ENCODE measurements around the gene RCVRN. TPM values are rescaled to one million over a fixed set of nuclear protein-coding genes. Genes with fewer than 3 reads are reported as not detected.

The RCVRN gene
- total RNA-seq, 3 donors from 2014 or later (not counting 1 experiment from before 2014, with no cell fraction given): 0.86 to 2.0 (median 1.7) TPM

GRCh38 chr17:9907883-9908648, 3.0 kb upstream of the RCVRN start:
- Histone ChIP-seq H3K27ac (ENCODE audit: low read length) (no peak overlapping the region), H3K9me3 (ENCODE audit: control insufficient read depth, insufficient read depth, low read length) (no peaks in the 10 kb centered on the region), H3K4me1 (ENCODE audit: control insufficient read depth, insufficient read depth, low read length) (no peaks in the 10 kb centered on the region), H3K36me3 (ENCODE audit: control insufficient read depth, insufficient read depth, low read length) (peaks cover 2% of the 10 kb centered on the region), H3K4me3 (ENCODE audit: low read length) (no peak overlapping the region), H3K27me3 (ENCODE audit: control insufficient read depth, insufficient read depth, low read length) (no peaks in the 10 kb centered on the region)
- Mint-ChIP-seq H3K27ac (no peak overlapping the region), H3K27me3 (ENCODE audit: low read depth in 2 of 2) (no peaks in the 10 kb centered on the region), H3K36me3 (no peaks in the 10 kb centered on the region), H3K4me3 (no peak overlapping the region), H3K4me1 (peaks cover 4 to 10% of the 10 kb centered on the region in 2 donors), H3K9me3 (no peaks in the 10 kb centered on the region)
- 65% methylated on average over 12 of the region's 12 CpGs for WGBS (ENCODE audit: insufficient coverage)
- DNase-seq (no peak), ATAC-seq (no peak)
- intact Hi-C loops (cut with micrococcal nuclease): loop anchor here (5.0 kb wide), 1 partner anchor 709 kb away; no protein-coding TSS in a partner anchor
- no peak for TF ChIP-seq CTCF (IDR thresholded peaks at IDR 0.05)

GRCh38 chr17:9907131-9907530, 2.1 kb upstream of the RCVRN start:
- no peaks in the 10 kb centered on the region for H3K36me3 Mint-ChIP-seq
- H3K9me3 Mint-ChIP-seq: no peaks in the 10 kb centered on the region
- no peaks in the 10 kb centered on the region for H3K4me1 ChIP-seq (ENCODE audit: control insufficient read depth, insufficient read depth, low read length)
- no peak for DNase-seq
- H3K27me3 Mint-ChIP-seq (ENCODE audit: low read depth in 2 of 2): no peaks in the 10 kb centered on the region
- H3K4me3 Mint-ChIP-seq: no peak overlapping the region
- H3K4me3 ChIP-seq (ENCODE audit: low read length): no peak overlapping the region
- H3K27me3 ChIP-seq (ENCODE audit: control insufficient read depth, insufficient read depth, low read length): no peaks in the 10 kb centered on the region
- H3K36me3 ChIP-seq (ENCODE audit: control insufficient read depth, insufficient read depth, low read length): no peaks in the 10 kb centered on the region
- no peak overlapping the region for H3K27ac ChIP-seq (ENCODE audit: low read length)
- H3K9me3 ChIP-seq (ENCODE audit: control insufficient read depth, insufficient read depth, low read length): no peaks in the 10 kb centered on the region
- no peak for TF ChIP-seq CTCF (IDR thresholded peaks at IDR 0.05)
- no peak overlapping the region for H3K27ac Mint-ChIP-seq
- H3K4me1 Mint-ChIP-seq: peaks cover 4 to 10% of the 10 kb centered on the region in 2 donors
- no peak for ATAC-seq
- 81% methylated on average over 6 of the region's 7 CpGs for WGBS (ENCODE audit: insufficient coverage)
- intact Hi-C loops (cut with micrococcal nuclease): loop anchor here (5.0 kb wide), 1 partner anchor 710 kb away; no protein-coding TSS in a partner anchor

- Mint-ChIP-seq H3K4me1 (peaks cover 4 to 10% of the 10 kb centered on the region in 2 donors), H3K4me3 (no peak overlapping the region), H3K36me3 (no peaks in the 10 kb centered on the region), H3K9me3 (no peaks in the 10 kb centered on the region), H3K27ac (no peak overlapping the region), H3K27me3 (ENCODE audit: low read depth in 2 of 2) (no peaks in the 10 kb centered on the region)
- Histone ChIP-seq H3K4me3 (ENCODE audit: low read length) (no peak overlapping the region), H3K27me3 (ENCODE audit: control insufficient read depth, insufficient read depth, low read length) (no peaks in the 10 kb centered on the region), H3K27ac (ENCODE audit: low read length) (no peak overlapping the region), H3K36me3 (ENCODE audit: control insufficient read depth, insufficient read depth, low read length) (no peaks in the 10 kb centered on the region), H3K9me3 (ENCODE audit: control insufficient read depth, insufficient read depth, low read length) (no peaks in the 10 kb centered on the region), H3K4me1 (ENCODE audit: control insufficient read depth, insufficient read depth, low read length) (no peaks in the 10 kb centered on the region)
- intact Hi-C loops (cut with micrococcal nuclease): loop anchor here (5.0 kb wide), 1 partner anchor 711 kb away; no protein-coding TSS in a partner anchor
- ATAC-seq: no peak
- no peak for DNase-seq
- WGBS (ENCODE audit: insufficient coverage): 88% methylated on average over 14 of the region's 14 CpGs
- no peak for TF ChIP-seq CTCF (IDR thresholded peaks at IDR 0.05)
Measured at GRCh38 chr17:9906616-9907015, 1.5 kb upstream of the RCVRN start.
